HepG2 (cell line): Measurements from ENCODE around the gene CACNG4. TPM values are rescaled to one million over a fixed set of nuclear protein-coding genes. Genes with fewer than 3 reads are reported as not detected.

Experiments used
- ATF5 ChIP-seq: sonication (generic); formaldehyde crosslinking; IDR thresholded peaks from 2 replicates; pipeline ENCODE4 v1.4.0; 2020; ENCODE audit warnings: mild to moderate bottlenecking, low read depth, missing genetic modification reagents
- CREM ChIP-seq, 2 experiments: sonication (generic) in 1 of 2; formaldehyde crosslinking in 1 of 2; IDR thresholded peaks; 2 replicates each; pipeline versions ENCODE4 v1.4.0 to v1.6.1; 2016 to 2020; ENCODE audit warnings: antibody characterized with exemption in 1 of 2, mild to moderate bottlenecking in 1 of 2, missing genetic modification reagents in 1 of 2
- DPF2 ChIP-seq: sonication (generic); formaldehyde crosslinking; IDR thresholded peaks from 2 replicates; pipeline ENCODE4 v1.4.0; 2020; ENCODE audit warnings: mild to moderate bottlenecking, low read depth, missing genetic modification reagents, borderline replicate concordance
- FOXK1 ChIP-seq: sonication (generic); formaldehyde crosslinking; IDR thresholded peaks from 2 replicates; pipeline ENCODE4 v1.4.0; 2020; ENCODE audit warnings: low read depth, missing genetic modification reagents, borderline replicate concordance
- GTF2F1 ChIP-seq: fragments of 150-350 bp; IDR thresholded peaks from 2 replicates; pipeline ENCODE4 v1.6.1; 2014; ENCODE audit warnings: low read length
- HNRNPL ChIP-seq: fragments of 200-400 bp; formaldehyde crosslinking; IDR thresholded peaks from 2 replicates; pipeline ENCODE4 v1.6.1; 2017; ENCODE audit warnings: mild to moderate bottlenecking, low read depth, low read length
- KAT8 ChIP-seq: IDR thresholded peaks from 2 replicates; pipeline ENCODE4 v1.6.1; 2016; ENCODE audit warnings: missing genetic modification reagents, missing compliant biosample characterization
- LCORL ChIP-seq, 2 experiments: fragments of 450-650 bp in 1 of 2; sonication (generic) in 1 of 2; formaldehyde crosslinking in 1 of 2; IDR thresholded peaks; 2 replicates each; pipeline versions ENCODE4 v1.5.0 to v1.6.1; 2017 to 2020; ENCODE audit warnings: antibody characterized with exemption in 1 of 2, missing genetic modification reagents in 1 of 2
- MED1 ChIP-seq: sonication (generic); formaldehyde crosslinking; IDR thresholded peaks from 2 replicates; pipeline ENCODE4 v1.4.0; 2020; ENCODE audit warnings: missing genetic modification reagents
- MXD4 ChIP-seq: IDR thresholded peaks from 2 replicates; pipeline ENCODE4 v1.6.1; 2016; ENCODE audit warnings: mild to moderate bottlenecking, missing biosample characterization, missing genetic modification reagents
- NFKB2 ChIP-seq: sonication (generic); formaldehyde crosslinking; IDR thresholded peaks from 2 replicates; pipeline ENCODE4 v1.4.0; 2020; ENCODE audit warnings: missing genetic modification reagents, borderline replicate concordance
- POLR2A ChIP-seq, 2 experiments: IDR thresholded peaks; 2 replicates each; pipeline ENCODE4 v1.6.1; 2011; ENCODE audit warnings: low read depth in 2 of 2, low read length in 2 of 2, mild to moderate bottlenecking in 1 of 2, moderate library complexity in 1 of 2; ENCODE audit not compliant: insufficient read depth in 1 of 2
- RFXAP ChIP-seq: sonication (generic); formaldehyde crosslinking; IDR thresholded peaks from 2 replicates; pipeline ENCODE4 v1.4.0; 2020; ENCODE audit warnings: missing genetic modification reagents, borderline replicate concordance
- SP5 ChIP-seq: IDR thresholded peaks from 2 replicates; pipeline ENCODE4 v1.6.1; 2016; ENCODE audit warnings: low read depth, borderline replicate concordance
- ZBTB7B ChIP-seq: sonication (generic); formaldehyde crosslinking; IDR thresholded peaks from 2 replicates; pipeline ENCODE4 v1.4.0; 2020; ENCODE audit warnings: missing genetic modification reagents
- ZNF136 ChIP-seq: sonication (generic); formaldehyde crosslinking; IDR thresholded peaks from 2 replicates; pipeline ENCODE4 v1.8.1; 2022; ENCODE audit warnings: low read depth, mild to moderate bottlenecking, moderate library complexity, missing genetic modification reagents
- ZNF3 ChIP-seq: IDR thresholded peaks from 2 replicates; pipeline ENCODE4 v1.7.0; 2017; ENCODE audit warnings: inconsistent platforms
- ZNF362 ChIP-seq: sonication (generic); formaldehyde crosslinking; IDR thresholded peaks from 2 replicates; pipeline ENCODE4 v1.4.0; 2020; ENCODE audit warnings: missing genetic modification reagents, mild to moderate bottlenecking, borderline replicate concordance
- ZNF383 ChIP-seq: sonication (generic); formaldehyde crosslinking; IDR thresholded peaks from 2 replicates; pipeline ENCODE4 v1.4.0; 2020; ENCODE audit warnings: missing genetic modification reagents, mild to moderate bottlenecking, borderline replicate concordance
- ZNF670 ChIP-seq: sonication (generic); formaldehyde crosslinking; IDR thresholded peaks from 2 replicates; pipeline ENCODE4 v1.8.0; 2022; ENCODE audit warnings: mild to moderate bottlenecking, missing genetic modification reagents, borderline replicate concordance
- ZNF788 ChIP-seq: sonication (generic); formaldehyde crosslinking; IDR thresholded peaks from 2 replicates; pipeline ENCODE4 v1.5.0; 2020; ENCODE audit warnings: mild to moderate bottlenecking, missing genetic modification reagents, borderline replicate concordance
- ZNF816 ChIP-seq: sonication (generic); formaldehyde crosslinking; IDR thresholded peaks from 2 replicates; pipeline ENCODE4 v1.8.0; 2022; ENCODE audit warnings: missing genetic modification reagents, mild to moderate bottlenecking, borderline replicate concordance
- ZNF883 ChIP-seq: sonication (generic); formaldehyde crosslinking; IDR thresholded peaks from 2 replicates; pipeline ENCODE4 v1.5.1; 2020; ENCODE audit warnings: mild to moderate bottlenecking, missing genetic modification reagents; ENCODE audit errors: not compliant biosample characterization
- ZSCAN21 ChIP-seq: sonication (generic); formaldehyde crosslinking; IDR thresholded peaks from 2 replicates; pipeline ENCODE4 v1.8.0; 2022; ENCODE audit warnings: mild to moderate bottlenecking, missing genetic modification reagents, moderate library complexity, borderline replicate concordance
- polyA plus RNA-seq, 8 experiments: library from polyadenylated mRNA; depleted of rRNA in 3 of 8; stranded (reverse) in 7 of 8; unstranded in 1 of 8; fragments of >200 nt; fragmentation: Illumina TruSeq in 4 of 8; extraction: Trizol in 4 of 8; gene quantifications; 2 replicates each; pipeline versions ENCODE4 v1.2.1 to v1.2.3, GENCODE V29; 2011 to 2016; ENCODE audit warnings: low read depth in 4 of 8, missing spikeins in 1 of 8, mixed read lengths in 1 of 8; ENCODE audit not compliant: insufficient read depth in 1 of 8
- total RNA-seq, 5 experiments: library from RNA; depleted of rRNA; stranded (reverse); fragments of >200 nt; fragmentation: Illumina TruSeq; extraction: Trizol; gene quantifications; 2 replicates each; pipeline ENCODE4 v1.2.3, GENCODE V29; 2016; ENCODE audit warnings: low read depth in 1 of 5
- TF ChIP-seq, protein P1 (sequence below): sonication (generic); formaldehyde crosslinking; conservative IDR thresholded peaks from 2 replicates; pipeline ENCODE4 v1.4.0; 2020; ENCODE audit warnings: mild to moderate bottlenecking, missing genetic modification reagents, moderate library complexity

Gene CACNG4
- total and polyA plus RNA-seq, 2 of the 13 experiments (the other 11 are each of a cell fraction or from before 2014, with no cell fraction given) = 0.09 TPM

GRCh38 chr17:66957951-66958579, 6.4 kb upstream of the CACNG4 start (continued):
- TF ChIP-seq ZNF362 (0 out of 2 replicates have a peak, but pooled peaks have one; percentile 14), ZNF788 (CRISPR knock-in tag) (peak; percentile 49; the same call in 1 of the 2 replicates), RFXAP (CRISPR knock-in tag) (peak; percentile 32; the same call in 1 of the 2 replicates), NFKB2 (CRISPR knock-in tag) (0 out of 2 replicates have a peak, but pooled peaks have one; percentile 29), ZBTB7B (0 out of 2 replicates have a peak, but pooled peaks have one; percentile 49), CREM (IDR thresholded peaks at IDR 0.05) (peak; percentile 44; the same call in 1 of the 2 replicates), CREM (CRISPR knock-in tag; IDR thresholded peaks at IDR 0.05) (no peak), ZNF883 (CRISPR knock-in tag) (no peak), KAT8 (CRISPR knock-in tag) (0 out of 2 replicates have a peak, but pooled peaks have one; percentile 37), ZNF383 (CRISPR knock-in tag) (no peak), MED1 (CRISPR knock-in tag) (peak; percentile 84), MXD4 (CRISPR knock-in tag) (peak; percentile 48; the same call in 1 of the 2 replicates), ZNF816 (no peak), DPF2 (CRISPR knock-in tag) (peak; percentile 87; the same call in 1 of the 2 replicates), POLR2A (IDR thresholded peaks at IDR 0.05; ENCODE audit: insufficient read depth in 1 of 2, low read depth in 2 of 2, low read length in 2 of 2) (no peak), FOXK1 (CRISPR knock-in tag) (peak; percentile 55; the same call in 1 of the 2 replicates), ATF5 (CRISPR knock-in tag) (no peak), LCORL (IDR thresholded peaks at IDR 0.05) (no peak), LCORL (CRISPR knock-in tag; IDR thresholded peaks at IDR 0.05) (peak; percentile 69), SP5 (CRISPR knock-in tag) (peak; percentile 26; the same call in 1 of the 2 replicates), ZNF670 (no peak; the same call in 1 of the 2 replicates), ZSCAN21 (CRISPR knock-in tag) (no peak), ZNF136 (CRISPR knock-in tag) (peak; percentile 92), ZNF3 (peak; percentile 67; the same call in 1 of the 2 replicates), GTF2F1 (no peak), HNRNPL (peak; percentile 82; the same call in 1 of the 2 replicates)
- TF ChIP-seq, protein P1, sequence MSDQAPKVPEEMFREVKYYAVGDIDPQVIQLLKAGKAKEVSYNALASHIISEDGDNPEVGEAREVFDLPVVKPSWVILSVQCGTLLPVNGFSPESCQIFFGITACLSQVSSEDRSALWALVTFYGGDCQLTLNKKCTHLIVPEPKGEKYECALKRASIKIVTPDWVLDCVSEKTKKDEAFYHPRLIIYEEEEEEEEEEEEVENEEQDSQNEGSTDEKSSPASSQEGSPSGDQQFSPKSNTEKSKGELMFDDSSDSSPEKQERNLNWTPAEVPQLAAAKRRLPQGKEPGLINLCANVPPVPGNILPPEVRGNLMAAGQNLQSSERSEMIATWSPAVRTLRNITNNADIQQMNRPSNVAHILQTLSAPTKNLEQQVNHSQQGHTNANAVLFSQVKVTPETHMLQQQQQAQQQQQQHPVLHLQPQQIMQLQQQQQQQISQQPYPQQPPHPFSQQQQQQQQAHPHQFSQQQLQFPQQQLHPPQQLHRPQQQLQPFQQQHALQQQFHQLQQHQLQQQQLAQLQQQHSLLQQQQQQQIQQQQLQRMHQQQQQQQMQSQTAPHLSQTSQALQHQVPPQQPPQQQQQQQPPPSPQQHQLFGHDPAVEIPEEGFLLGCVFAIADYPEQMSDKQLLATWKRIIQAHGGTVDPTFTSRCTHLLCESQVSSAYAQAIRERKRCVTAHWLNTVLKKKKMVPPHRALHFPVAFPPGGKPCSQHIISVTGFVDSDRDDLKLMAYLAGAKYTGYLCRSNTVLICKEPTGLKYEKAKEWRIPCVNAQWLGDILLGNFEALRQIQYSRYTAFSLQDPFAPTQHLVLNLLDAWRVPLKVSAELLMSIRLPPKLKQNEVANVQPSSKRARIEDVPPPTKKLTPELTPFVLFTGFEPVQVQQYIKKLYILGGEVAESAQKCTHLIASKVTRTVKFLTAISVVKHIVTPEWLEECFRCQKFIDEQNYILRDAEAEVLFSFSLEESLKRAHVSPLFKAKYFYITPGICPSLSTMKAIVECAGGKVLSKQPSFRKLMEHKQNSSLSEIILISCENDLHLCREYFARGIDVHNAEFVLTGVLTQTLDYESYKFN (CRISPR knock-in tag) = peak; percentile 95
